22Rv1 (cell line): ENCODE data around the gene ZBTB1.

Experiments
- H3K27ac ChIP-seq: fragments of 450-650 bp; 2 replicates; pipeline ENCODE4 v1.5.1; 2017
- ZFX ChIP-seq: fragments of 450-650 bp; IDR thresholded peaks from 2 replicates; pipeline ENCODE4 v1.6.1; 2017; ENCODE audit warnings: antibody characterized with exemption, borderline replicate concordance
- TF ChIP-seq, protein P1 (sequence below): fragments of 450-650 bp; IDR thresholded peaks from 2 replicates; pipeline ENCODE4 v1.5.1; 2017; ENCODE audit warnings: mild to moderate bottlenecking

ZBTB1 gene

DNA sequence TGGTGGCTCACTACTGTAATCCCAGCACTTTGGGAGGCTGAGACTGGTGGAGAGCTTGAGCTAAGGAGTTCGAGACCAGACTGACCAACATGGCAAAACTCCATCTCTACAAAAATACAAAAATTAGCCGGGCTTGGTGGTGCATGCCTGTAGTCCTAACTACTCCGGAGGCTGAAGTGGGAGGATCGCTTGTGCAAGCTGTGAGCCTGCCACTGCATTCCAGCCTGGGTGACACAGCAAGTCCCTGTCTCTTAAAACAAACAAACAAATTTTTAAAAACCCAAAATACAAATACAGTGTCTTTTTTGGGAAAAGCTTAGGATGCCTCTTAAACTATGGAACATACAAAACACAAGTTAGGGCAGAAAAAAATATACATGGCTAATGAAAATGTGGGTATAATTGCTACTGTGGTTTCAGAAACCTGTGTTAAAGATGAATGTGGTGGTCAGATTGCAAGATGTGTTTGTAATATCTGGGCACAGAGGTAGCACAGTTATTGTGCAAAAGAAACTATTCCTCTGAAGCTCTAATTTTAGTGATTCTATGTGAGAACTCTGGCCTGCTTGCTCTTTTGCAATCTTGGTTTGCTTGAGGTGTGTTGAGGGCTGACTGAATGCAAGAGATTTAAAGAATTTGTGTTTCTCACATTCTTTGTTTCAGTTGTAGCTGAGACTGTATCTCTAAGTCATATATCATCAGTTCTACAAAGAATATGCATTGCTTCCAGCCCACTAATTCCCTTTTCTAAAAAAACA lies 32.1 kb downstream of the ZBTB1 start:
- H3K27ac ChIP-seq, result no peak overlapping the region
- no peak for TF ChIP-seq ZFX
- TF ChIP-seq, protein P1, sequence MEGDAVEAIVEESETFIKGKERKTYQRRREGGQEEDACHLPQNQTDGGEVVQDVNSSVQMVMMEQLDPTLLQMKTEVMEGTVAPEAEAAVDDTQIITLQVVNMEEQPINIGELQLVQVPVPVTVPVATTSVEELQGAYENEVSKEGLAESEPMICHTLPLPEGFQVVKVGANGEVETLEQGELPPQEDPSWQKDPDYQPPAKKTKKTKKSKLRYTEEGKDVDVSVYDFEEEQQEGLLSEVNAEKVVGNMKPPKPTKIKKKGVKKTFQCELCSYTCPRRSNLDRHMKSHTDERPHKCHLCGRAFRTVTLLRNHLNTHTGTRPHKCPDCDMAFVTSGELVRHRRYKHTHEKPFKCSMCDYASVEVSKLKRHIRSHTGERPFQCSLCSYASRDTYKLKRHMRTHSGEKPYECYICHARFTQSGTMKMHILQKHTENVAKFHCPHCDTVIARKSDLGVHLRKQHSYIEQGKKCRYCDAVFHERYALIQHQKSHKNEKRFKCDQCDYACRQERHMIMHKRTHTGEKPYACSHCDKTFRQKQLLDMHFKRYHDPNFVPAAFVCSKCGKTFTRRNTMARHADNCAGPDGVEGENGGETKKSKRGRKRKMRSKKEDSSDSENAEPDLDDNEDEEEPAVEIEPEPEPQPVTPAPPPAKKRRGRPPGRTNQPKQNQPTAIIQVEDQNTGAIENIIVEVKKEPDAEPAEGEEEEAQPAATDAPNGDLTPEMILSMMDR, result no peak

DNA sequence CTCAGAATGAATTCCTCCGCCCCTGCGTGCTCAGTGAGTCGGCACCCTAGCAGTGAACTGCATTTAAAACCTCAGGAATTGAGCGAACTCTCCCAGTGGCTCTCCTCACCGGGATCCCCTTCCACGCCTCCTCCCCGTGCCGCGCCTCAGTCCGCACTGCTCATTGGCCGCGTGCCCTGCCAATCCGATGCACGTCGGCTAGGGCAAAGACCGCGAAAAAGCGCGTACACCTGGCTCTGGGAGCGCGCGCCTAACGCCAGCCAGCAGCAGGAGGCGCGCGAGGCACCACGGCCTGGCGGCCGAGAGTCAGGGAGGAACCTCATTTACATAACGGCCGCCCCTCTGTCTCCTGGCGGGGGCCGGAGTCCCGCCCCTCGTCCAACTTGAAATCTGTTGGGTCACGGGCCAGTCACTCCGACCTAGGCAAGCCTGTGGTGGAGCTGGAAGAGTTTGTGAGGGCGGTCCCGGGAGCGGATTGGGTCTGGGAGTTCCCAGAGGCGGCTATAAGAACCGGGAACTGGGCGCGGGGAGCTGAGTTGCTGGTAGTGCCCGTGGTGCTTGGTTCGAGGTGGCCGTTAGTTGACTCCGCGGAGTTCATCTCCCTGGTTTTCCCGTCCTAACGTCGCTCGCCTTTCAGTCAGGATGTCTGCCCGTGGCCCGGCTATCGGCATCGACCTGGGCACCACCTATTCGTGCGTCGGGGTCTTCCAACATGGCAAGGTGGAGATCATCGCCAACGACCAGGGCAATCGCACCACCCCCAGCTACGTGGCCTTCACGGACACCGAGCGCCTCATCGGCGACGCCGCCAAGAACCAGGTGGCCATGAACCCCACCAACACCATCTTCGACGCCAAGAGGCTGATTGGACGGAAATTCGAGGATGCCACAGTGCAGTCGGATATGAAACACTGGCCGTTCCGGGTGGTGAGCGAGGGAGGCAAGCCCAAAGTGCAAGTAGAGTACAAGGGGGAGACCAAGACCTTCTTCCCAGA lies 35.9 kb downstream of the ZBTB1 start, which contains the start of gene HSPA2:
Gene HSPA2 (plus strand): TSS at position 534 of the 995 bp plus-strand sequence. CDS start 109 bp downstream, at position 643.
- peak within 1 kb of the TSS; percentile 83 for H3K27ac ChIP-seq
- TF ChIP-seq, protein P1, result peak; percentile 94
- no peak for TF ChIP-seq ZFX

DNA sequence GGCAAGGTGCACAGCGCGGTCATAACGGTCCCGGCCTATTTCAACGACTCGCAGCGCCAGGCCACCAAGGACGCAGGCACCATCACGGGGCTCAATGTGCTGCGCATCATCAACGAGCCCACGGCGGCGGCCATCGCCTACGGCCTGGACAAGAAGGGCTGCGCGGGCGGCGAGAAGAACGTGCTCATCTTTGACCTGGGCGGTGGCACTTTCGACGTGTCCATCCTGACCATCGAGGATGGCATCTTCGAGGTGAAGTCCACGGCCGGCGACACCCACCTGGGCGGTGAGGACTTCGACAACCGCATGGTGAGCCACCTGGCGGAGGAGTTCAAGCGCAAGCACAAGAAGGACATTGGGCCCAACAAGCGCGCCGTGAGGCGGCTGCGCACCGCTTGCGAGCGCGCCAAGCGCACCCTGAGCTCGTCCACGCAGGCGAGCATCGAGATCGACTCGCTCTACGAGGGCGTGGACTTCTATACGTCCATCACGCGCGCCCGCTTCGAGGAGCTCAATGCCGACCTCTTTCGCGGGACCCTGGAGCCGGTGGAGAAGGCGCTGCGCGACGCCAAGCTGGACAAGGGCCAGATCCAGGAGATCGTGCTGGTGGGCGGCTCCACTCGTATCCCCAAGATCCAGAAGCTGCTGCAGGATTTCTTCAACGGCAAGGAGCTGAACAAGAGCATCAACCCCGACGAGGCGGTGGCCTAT lies 36.8 kb downstream of the ZBTB1 start:
- H3K27ac ChIP-seq, result no peak overlapping the region
- TF ChIP-seq ZFX, result no peak
- TF ChIP-seq, protein P1, result no peak

DNA sequence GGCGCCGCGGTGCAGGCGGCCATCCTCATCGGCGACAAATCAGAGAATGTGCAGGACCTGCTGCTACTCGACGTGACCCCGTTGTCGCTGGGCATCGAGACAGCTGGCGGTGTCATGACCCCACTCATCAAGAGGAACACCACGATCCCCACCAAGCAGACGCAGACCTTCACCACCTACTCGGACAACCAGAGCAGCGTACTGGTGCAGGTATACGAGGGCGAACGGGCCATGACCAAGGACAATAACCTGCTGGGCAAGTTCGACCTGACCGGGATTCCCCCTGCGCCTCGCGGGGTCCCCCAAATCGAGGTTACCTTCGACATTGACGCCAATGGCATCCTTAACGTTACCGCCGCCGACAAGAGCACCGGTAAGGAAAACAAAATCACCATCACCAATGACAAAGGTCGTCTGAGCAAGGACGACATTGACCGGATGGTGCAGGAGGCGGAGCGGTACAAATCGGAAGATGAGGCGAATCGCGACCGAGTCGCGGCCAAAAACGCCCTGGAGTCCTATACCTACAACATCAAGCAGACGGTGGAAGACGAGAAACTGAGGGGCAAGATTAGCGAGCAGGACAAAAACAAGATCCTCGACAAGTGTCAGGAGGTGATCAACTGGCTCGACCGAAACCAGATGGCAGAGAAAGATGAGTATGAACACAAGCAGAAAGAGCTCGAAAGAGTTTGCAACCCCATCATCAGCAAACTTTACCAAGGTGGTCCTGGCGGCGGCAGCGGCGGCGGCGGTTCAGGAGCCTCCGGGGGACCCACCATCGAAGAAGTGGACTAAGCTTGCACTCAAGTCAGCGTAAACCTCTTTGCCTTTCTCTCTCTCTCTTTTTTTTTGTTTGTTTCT lies 37.6 kb downstream of the ZBTB1 start:
- no peak for TF ChIP-seq ZFX
- TF ChIP-seq, protein P1, result no peak
- no peak overlapping the region for H3K27ac ChIP-seq

DNA sequence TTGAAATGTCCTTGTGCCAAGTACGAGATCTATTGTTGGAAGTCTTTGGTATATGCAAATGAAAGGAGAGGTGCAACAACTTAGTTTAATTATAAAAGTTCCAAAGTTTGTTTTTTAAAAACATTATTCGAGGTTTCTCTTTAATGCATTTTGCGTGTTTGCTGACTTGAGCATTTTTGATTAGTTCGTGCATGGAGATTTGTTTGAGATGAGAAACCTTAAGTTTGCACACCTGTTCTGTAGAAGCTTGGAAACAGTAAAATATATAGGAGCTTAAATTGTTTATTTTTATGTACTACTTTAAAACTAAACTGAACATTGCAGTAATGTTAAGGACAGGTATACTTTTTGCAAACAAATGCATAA lies 38.2 kb downstream of the ZBTB1 start:
- no peak overlapping the region for H3K27ac ChIP-seq

More for the DNA sequence above, 38.2 kb downstream of the ZBTB1 start:
- no peak for TF ChIP-seq ZFX
- TF ChIP-seq, protein P1, result no peak
